Astrocyte (in vitro differentiated cells and primary cell): ENCODE results near the gene GBE1. TPM values are rescaled to one million over a fixed set of nuclear protein-coding genes. Genes with fewer than 3 reads are reported as not detected.

Source experiments
- DNase-seq: peaks from one replicate; pipeline ENCODE4 v3.0.0-alpha.2; 2010; ENCODE audit warnings: low read depth
- FAIRE-seq: peaks from 2 replicates; lab custom pipeline; 2011; peaks lifted over from hg19 to GRCh38; lab: Jason Lieb, UNC
- H2AFZ ChIP-seq: 2 replicates; pipeline ENCODE4 v1.6.0; 2012; ENCODE audit warnings: low read depth, low read length, inconsistent platforms
- H3K27ac ChIP-seq: 2 replicates; pipeline ENCODE4 v1.5.1; 2011; ENCODE audit warnings: low read depth, low read length, inconsistent platforms
- H3K27me3 ChIP-seq: 2 replicates; pipeline ENCODE4 v1.6.0; 2011; ENCODE audit warnings: low read length, inconsistent platforms; ENCODE audit not compliant: insufficient read depth
- H3K36me3 ChIP-seq: 2 replicates; pipeline ENCODE4 v1.5.1; 2011; ENCODE audit warnings: low read length, inconsistent platforms; ENCODE audit not compliant: insufficient read depth
- H3K4me1 ChIP-seq: 2 replicates; pipeline ENCODE4 v1.5.1; 2011; ENCODE audit warnings: low read length, inconsistent platforms; ENCODE audit not compliant: insufficient read depth
- H3K4me2 ChIP-seq: 2 replicates; pipeline ENCODE4 v1.6.0; 2012; ENCODE audit warnings: low read length, inconsistent platforms
- H3K4me3 ChIP-seq: 2 replicates; pipeline ENCODE4 v1.5.1; 2011; ENCODE audit warnings: low read depth, mild to moderate bottlenecking, low read length, inconsistent platforms; ENCODE audit not compliant: insufficient read depth
- H3K79me2 ChIP-seq: 2 replicates; pipeline ENCODE4 v1.6.0; 2012; ENCODE audit warnings: mild to moderate bottlenecking, low read length, inconsistent platforms; ENCODE audit not compliant: insufficient read depth
- H3K9ac ChIP-seq: 2 replicates; pipeline ENCODE4 v1.6.0; 2012; ENCODE audit warnings: mild to moderate bottlenecking, low read length, inconsistent platforms
- H3K9me3 ChIP-seq: 2 replicates; pipeline ENCODE4 v1.5.1; 2012; ENCODE audit warnings: low read depth, mild to moderate bottlenecking, low read length, inconsistent platforms; ENCODE audit not compliant: insufficient read depth
- H4K20me1 ChIP-seq: 2 replicates; pipeline ENCODE4 v1.6.0; 2012; ENCODE audit warnings: low read length, inconsistent platforms; ENCODE audit not compliant: insufficient read depth
- H3K27ac Mint-ChIP-seq: one replicate; pipeline ENCODE4 v1.8.0; 2021; ENCODE audit warnings: mild to moderate bottlenecking, mixed read lengths; ENCODE audit not compliant: unreplicated experiment
- H3K27me3 Mint-ChIP-seq: one replicate; pipeline ENCODE4 v1.8.0; 2021; ENCODE audit warnings: low read depth, mixed read lengths; ENCODE audit not compliant: unreplicated experiment
- H3K36me3 Mint-ChIP-seq: one replicate; pipeline ENCODE4 v1.8.0; 2021; ENCODE audit warnings: low read depth, mixed read lengths; ENCODE audit not compliant: unreplicated experiment
- H3K4me1 Mint-ChIP-seq: one replicate; pipeline ENCODE4 v1.8.0; 2021; ENCODE audit warnings: low read depth, mixed read lengths; ENCODE audit not compliant: unreplicated experiment
- H3K4me3 Mint-ChIP-seq: one replicate; pipeline ENCODE4 v1.8.0; 2021; ENCODE audit warnings: mild to moderate bottlenecking, moderate library complexity, mixed read lengths; ENCODE audit not compliant: unreplicated experiment
- H3K9me3 Mint-ChIP-seq: one replicate; pipeline ENCODE4 v1.8.0; 2021; ENCODE audit warnings: mild to moderate bottlenecking, mixed read lengths; ENCODE audit not compliant: unreplicated experiment
- EZH2 ChIP-seq: IDR thresholded peaks from 2 replicates; pipeline ENCODE4 v1.6.1; 2012; ENCODE audit warnings: mild to moderate bottlenecking, low read length, inconsistent platforms; ENCODE audit not compliant: insufficient read depth
- total RNA-seq: library from RNA; stranded (reverse); gene quantifications from 2 replicates; pipeline ENCODE4 v1.2.1, GENCODE V29; 2021
- TF ChIP-seq, protein P1 (sequence below): IDR thresholded peaks from 2 replicates; pipeline ENCODE4 v1.5.1; 2011; ENCODE audit warnings: low read depth, mild to moderate bottlenecking, inconsistent platforms, low read length, moderate library complexity; ENCODE audit not compliant: insufficient read depth

The GBE1 gene
- total RNA-seq, 1 donor from 2014 or later = 58.6 TPM

DNA sequence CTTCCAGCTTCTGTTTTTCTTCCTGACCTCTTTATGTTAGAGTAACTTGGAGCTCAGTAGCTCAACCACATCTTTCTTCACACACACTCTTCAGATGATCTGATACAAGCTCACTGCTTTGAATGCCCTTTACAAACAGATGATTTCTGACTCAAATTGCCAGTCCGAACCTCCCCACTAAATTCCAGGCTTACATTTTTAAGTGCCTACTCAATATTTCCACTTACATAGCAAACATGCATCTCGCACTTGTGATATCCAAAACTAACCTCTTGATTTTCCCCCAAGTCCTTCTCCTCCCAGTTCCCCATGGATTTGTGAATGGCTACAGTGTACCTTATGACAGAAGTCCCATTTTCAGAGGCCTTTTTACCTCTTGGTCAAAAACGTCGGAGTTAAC, 139.1 kb downstream of the GBE1 start:
- Histone ChIP-seq H3K9me3 (no peaks in the 10 kb centered on the region), H2AFZ (no peak overlapping the region), H3K4me2 (no peak overlapping the region), H3K4me3 (no peak overlapping the region), H3K79me2 (no peaks in the 10 kb centered on the region), H4K20me1 (no peaks in the 10 kb centered on the region), H3K9ac (no peak overlapping the region), H3K27me3 (no peaks in the 10 kb centered on the region), H3K27ac (no peak overlapping the region), H3K36me3 (no peaks in the 10 kb centered on the region), H3K4me1 (no peaks in the 10 kb centered on the region)
- Mint-ChIP-seq H3K36me3 (peaks cover 5% of the 10 kb centered on the region), H3K9me3 (no peaks in the 10 kb centered on the region), H3K27ac (no peak overlapping the region), H3K4me3 (no peak overlapping the region), H3K4me1 (peaks cover 7% of the 10 kb centered on the region), H3K27me3 (no peaks in the 10 kb centered on the region)
- TF ChIP-seq EZH2 = no peak
- TF ChIP-seq, protein P1, sequence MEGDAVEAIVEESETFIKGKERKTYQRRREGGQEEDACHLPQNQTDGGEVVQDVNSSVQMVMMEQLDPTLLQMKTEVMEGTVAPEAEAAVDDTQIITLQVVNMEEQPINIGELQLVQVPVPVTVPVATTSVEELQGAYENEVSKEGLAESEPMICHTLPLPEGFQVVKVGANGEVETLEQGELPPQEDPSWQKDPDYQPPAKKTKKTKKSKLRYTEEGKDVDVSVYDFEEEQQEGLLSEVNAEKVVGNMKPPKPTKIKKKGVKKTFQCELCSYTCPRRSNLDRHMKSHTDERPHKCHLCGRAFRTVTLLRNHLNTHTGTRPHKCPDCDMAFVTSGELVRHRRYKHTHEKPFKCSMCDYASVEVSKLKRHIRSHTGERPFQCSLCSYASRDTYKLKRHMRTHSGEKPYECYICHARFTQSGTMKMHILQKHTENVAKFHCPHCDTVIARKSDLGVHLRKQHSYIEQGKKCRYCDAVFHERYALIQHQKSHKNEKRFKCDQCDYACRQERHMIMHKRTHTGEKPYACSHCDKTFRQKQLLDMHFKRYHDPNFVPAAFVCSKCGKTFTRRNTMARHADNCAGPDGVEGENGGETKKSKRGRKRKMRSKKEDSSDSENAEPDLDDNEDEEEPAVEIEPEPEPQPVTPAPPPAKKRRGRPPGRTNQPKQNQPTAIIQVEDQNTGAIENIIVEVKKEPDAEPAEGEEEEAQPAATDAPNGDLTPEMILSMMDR = no peak
- DNase-seq = peak; percentile 56
- no peak for FAIRE-seq

DNA sequence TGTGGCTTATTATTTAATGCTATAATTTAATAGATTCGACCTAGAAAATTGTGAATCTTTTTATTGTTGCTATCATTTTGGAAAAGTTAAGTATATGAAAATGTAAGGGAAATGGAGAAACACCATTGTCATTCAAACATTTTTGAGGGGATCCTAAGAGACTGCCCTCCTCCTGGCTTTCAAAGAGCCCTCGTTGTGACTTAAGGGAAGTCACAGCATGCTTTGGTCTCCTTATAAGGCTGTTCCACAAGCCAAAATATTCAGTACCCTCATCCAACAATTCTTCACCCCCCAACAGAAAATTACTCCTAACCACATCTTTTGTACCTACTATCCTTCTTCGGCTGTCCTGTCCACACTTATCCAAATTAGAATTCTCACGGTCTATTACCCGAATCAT, 140.2 kb downstream of the GBE1 start:
- Histone ChIP-seq H3K4me2 (no peak overlapping the region), H3K79me2 (no peaks in the 10 kb centered on the region), H2AFZ (no peak overlapping the region), H4K20me1 (no peaks in the 10 kb centered on the region), H3K4me1 (no peaks in the 10 kb centered on the region), H3K9ac (no peak overlapping the region), H3K36me3 (no peaks in the 10 kb centered on the region), H3K27ac (no peak overlapping the region), H3K9me3 (no peaks in the 10 kb centered on the region), H3K27me3 (no peaks in the 10 kb centered on the region), H3K4me3 (no peak overlapping the region)
- FAIRE-seq (no peak), DNase-seq (no peak)
- no peak for TF ChIP-seq EZH2
- TF ChIP-seq, protein P1 = no peak
- Mint-ChIP-seq H3K36me3 (peaks cover 5% of the 10 kb centered on the region), H3K4me1 (peaks cover 7% of the 10 kb centered on the region), H3K27ac (no peak overlapping the region), H3K9me3 (no peaks in the 10 kb centered on the region), H3K27me3 (no peaks in the 10 kb centered on the region), H3K4me3 (no peak overlapping the region)

DNA sequence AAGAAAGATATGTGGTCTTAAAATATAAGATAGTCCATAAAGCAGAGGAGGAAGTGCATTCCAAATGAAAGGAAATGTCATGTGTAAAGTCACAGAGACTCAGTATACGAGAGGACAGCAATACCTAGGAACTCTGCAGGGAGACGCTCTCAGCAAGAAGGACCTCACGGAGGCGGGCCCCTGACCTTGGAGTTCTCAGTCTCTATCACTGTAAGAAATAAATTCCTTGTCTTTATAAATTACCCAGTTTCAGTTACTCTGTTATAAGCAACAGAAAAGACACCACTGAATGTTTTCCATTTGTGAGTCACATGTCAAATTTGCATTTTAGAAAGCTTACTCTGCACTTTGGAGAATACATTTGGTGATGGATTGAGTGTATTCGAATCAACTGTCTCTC, 140.6 kb downstream of the GBE1 start:
- Histone ChIP-seq H4K20me1 (no peaks in the 10 kb centered on the region), H3K79me2 (no peaks in the 10 kb centered on the region), H3K4me2 (no peak overlapping the region), H3K4me1 (no peaks in the 10 kb centered on the region), H3K27ac (no peak overlapping the region), H2AFZ (no peak overlapping the region), H3K36me3 (no peaks in the 10 kb centered on the region), H3K4me3 (no peak overlapping the region), H3K9me3 (no peaks in the 10 kb centered on the region), H3K27me3 (no peaks in the 10 kb centered on the region), H3K9ac (no peak overlapping the region)
- H3K9me3 Mint-ChIP-seq = no peaks in the 10 kb centered on the region
- no peak overlapping the region for H3K4me3 Mint-ChIP-seq
- FAIRE-seq = no peak
- peaks cover 7% of the 10 kb centered on the region for H3K36me3 Mint-ChIP-seq
- DNase-seq = no peak
- peaks cover 7% of the 10 kb centered on the region for H3K4me1 Mint-ChIP-seq
- no peak for TF ChIP-seq EZH2
- TF ChIP-seq, protein P1 = no peak
- H3K27ac Mint-ChIP-seq = no peak overlapping the region
- H3K27me3 Mint-ChIP-seq = no peaks in the 10 kb centered on the region
